ENCODE data around the gene DCN.

DCN gene

GRCh38 chr12:91099341-91099740 lies 83.3 kb downstream of the DCN start:
- no peak for DNase-seq

GRCh38 chr12:91098941-91099340 lies 83.7 kb downstream of the DCN start:
- DNase-seq: no peak

GRCh38 chr12:91098461-91098860 lies 84.2 kb downstream of the DCN start:
- no peak for DNase-seq

- DNase-seq: no peak
Observed at GRCh38 chr12:91094957-91095356, 87.7 kb downstream of the DCN start.

GRCh38 chr12:91094032-91094662 lies 88.5 kb downstream of the DCN start:
- no peak for DNase-seq

GRCh38 chr12:91093341-91093740 lies 89.3 kb downstream of the DCN start:
- DNase-seq: no peak

- DNase-seq: no peak
Observed at GRCh38 chr12:91091916-91092715, 90.5 kb downstream of the DCN start.
